GM23338 (cell line): Measurements from ENCODE around the gene STN1.

Source experiments
- EZH2 ChIP-seq: fragments of 200-600 bp; sonication (generic); IDR thresholded peaks from one replicate; pipeline ENCODE4 v1.8.0; 2017; ENCODE audit warnings: antibody characterized with exemption, mild to moderate bottlenecking, low read depth; ENCODE audit not compliant: unreplicated experiment
- EZH2phosphoT487 ChIP-seq: fragments of 200-600 bp; sonication (generic); IDR thresholded peaks from one replicate; pipeline ENCODE4 v1.8.1; 2018; ENCODE audit warnings: antibody characterized with exemption; ENCODE audit not compliant: unreplicated experiment
- POLR2AphosphoS5 ChIP-seq: IDR thresholded peaks from 2 replicates; pipeline ENCODE4 v1.6.1; 2016; ENCODE audit warnings: antibody characterized with exemption, low read depth
- TF ChIP-seq, protein P1 (sequence below), 2 experiments: fragments of 200-600 bp in 1 of 2; sonication (generic) in 1 of 2; conservative IDR thresholded peaks; 2 replicates each; pipeline versions ENCODE4 v1.5.1 to v1.6.1; 2016 to 2017; ENCODE audit warnings: antibody characterized with exemption in 2 of 2, low read depth in 2 of 2, mild to moderate bottlenecking in 2 of 2, moderate library complexity in 1 of 2

DNA sequence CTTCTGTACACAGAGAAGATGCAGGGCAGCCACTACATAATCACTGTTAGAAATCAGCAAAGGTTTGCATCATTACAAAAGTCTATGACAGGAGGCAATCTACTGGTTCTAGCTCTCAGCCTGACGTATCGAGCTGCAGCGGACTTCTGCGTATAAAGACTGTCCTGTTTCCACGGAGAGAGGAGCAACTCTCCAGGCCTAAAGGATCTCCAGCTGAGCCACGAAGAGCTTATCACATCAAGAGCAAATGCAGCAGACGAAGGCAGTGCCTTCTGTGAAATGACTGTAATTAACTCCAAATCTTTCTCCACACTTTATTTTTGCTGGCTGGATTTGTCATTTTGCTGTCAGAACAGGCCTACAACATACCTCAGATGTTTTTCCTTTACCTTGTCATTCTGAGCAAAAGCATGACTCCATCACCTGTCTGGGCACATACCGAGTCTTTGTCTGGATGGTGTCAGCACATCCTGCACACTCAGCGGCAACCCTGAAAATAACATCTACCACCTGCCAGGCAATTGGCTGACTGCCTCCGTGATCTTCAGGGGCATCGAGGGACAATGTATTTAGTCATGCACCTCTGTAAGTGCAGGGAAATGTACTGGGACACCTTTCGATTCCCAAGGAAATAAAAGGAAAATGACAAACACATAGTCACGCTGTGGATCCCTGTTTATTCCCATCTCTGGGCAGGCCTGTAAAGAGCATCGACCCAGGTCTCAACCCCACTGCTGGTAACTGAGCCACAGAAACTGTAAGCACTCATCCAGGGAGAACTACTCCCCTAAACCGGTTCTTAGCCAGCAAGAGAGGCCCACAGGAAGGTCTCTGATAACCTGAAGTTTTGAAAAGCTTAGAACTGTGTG lies 36.3 kb downstream of the STN1 start:
- TF ChIP-seq EZH2 (no peak), EZH2phosphoT487 (no peak), POLR2AphosphoS5 (no peak)
- TF ChIP-seq, protein P1, sequence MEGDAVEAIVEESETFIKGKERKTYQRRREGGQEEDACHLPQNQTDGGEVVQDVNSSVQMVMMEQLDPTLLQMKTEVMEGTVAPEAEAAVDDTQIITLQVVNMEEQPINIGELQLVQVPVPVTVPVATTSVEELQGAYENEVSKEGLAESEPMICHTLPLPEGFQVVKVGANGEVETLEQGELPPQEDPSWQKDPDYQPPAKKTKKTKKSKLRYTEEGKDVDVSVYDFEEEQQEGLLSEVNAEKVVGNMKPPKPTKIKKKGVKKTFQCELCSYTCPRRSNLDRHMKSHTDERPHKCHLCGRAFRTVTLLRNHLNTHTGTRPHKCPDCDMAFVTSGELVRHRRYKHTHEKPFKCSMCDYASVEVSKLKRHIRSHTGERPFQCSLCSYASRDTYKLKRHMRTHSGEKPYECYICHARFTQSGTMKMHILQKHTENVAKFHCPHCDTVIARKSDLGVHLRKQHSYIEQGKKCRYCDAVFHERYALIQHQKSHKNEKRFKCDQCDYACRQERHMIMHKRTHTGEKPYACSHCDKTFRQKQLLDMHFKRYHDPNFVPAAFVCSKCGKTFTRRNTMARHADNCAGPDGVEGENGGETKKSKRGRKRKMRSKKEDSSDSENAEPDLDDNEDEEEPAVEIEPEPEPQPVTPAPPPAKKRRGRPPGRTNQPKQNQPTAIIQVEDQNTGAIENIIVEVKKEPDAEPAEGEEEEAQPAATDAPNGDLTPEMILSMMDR (conservative IDR thresholded peaks at IDR 0.05; ENCODE audit: low read depth in 2 of 2), result no peak
